Adipocyte (in vitro differentiated cells): Measurements from ENCODE around the gene RAB3C.

Experiments
- DNase-seq: peaks from one replicate; pipeline ENCODE4 v3.0.0-alpha.2; 2015; ENCODE audit warnings: low read depth
- H3K27me3 ChIP-seq: replicated peaks from 2 replicates; pipeline ENCODE4 v1.7.0; 2013; ENCODE audit warnings: mild to moderate bottlenecking, low read length, moderate library complexity; ENCODE audit not compliant: control insufficient read depth, insufficient read depth
- H3K36me3 ChIP-seq: 2 replicates; pipeline ENCODE4 v1.7.0; 2013; ENCODE audit warnings: low read length, mild to moderate bottlenecking, moderate library complexity; ENCODE audit not compliant: control insufficient read depth, insufficient read depth, severe bottlenecking
- H3K4me1 ChIP-seq: 2 replicates; pipeline ENCODE4 v1.7.0; 2013; ENCODE audit warnings: mild to moderate bottlenecking, low read length, moderate library complexity; ENCODE audit not compliant: control insufficient read depth, insufficient read depth
- H3K4me3 ChIP-seq: 2 replicates; pipeline ENCODE4 v1.7.0; 2013; ENCODE audit warnings: mild to moderate bottlenecking, low read length, moderate library complexity
- H3K9ac ChIP-seq: 2 replicates; pipeline ENCODE4 v1.7.0; 2013; ENCODE audit warnings: mild to moderate bottlenecking, low read length, moderate library complexity
- H3K9me3 ChIP-seq: 2 replicates; pipeline ENCODE4 v1.7.0; 2013; ENCODE audit warnings: mild to moderate bottlenecking, low read length, moderate library complexity; ENCODE audit not compliant: control insufficient read depth

The RAB3C gene

DNA sequence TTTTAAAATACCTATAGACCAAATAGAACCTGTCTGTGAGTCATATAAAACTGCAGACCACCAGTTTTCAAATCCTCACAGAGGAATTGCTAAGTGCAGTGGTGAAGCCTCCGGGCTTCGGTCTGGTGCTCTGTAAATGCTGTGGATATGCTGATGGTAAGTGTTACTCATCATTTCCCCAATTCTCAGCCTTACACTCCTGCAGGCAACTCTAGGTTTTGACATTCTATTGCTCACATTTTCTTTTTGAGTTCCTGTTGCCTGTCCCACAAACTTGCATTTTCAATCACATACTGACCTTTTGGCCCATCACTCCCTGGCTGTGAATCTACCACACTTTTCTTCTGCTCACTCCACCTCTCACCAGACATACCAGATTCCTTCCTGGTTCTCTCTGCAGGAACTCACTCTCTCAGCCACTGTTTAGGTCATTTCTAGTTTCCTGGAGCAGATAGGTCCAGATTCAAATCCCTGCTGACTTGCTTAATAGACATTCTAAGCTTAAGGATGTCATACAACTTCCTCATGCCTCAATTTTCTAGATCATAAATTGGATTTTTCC, 192.9 kb downstream of the RAB3C start:
- no peaks in the 10 kb centered on the region for H3K36me3 ChIP-seq
- no peak overlapping the region for H3K4me3 ChIP-seq
- H3K9me3 ChIP-seq = no peaks in the 10 kb centered on the region
- no peak for DNase-seq
- no peak overlapping the region for H3K9ac ChIP-seq
- H3K27me3 ChIP-seq = peaks cover 17% of the 10 kb centered on the region
- H3K4me1 ChIP-seq = no peaks in the 10 kb centered on the region

DNA sequence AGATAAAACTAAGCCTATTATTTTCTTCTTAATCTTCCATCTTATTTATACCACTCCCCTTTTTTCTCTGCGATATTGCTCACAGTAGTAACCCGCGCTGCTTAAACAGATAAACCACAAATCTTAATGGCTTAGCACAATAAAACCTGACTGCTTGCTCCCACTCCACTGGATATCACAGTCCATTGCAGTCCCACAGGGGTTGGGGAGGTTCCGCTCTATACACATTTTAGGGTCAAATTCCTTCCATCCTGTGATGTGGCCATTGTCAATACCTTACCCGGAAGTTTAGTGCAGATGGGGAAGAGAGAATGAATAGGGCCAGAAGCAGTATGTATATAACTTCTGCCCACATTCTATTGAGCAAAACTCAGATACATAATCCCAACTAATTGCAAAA, 193.7 kb downstream of the RAB3C start:
- no peak overlapping the region for H3K9ac ChIP-seq
- H3K36me3 ChIP-seq = no peaks in the 10 kb centered on the region
- H3K9me3 ChIP-seq = no peaks in the 10 kb centered on the region
- no peak overlapping the region for H3K4me3 ChIP-seq
- H3K4me1 ChIP-seq = no peaks in the 10 kb centered on the region
- no peak for DNase-seq
- H3K27me3 ChIP-seq = peaks cover 17% of the 10 kb centered on the region

GRCh38 chr5:58778888-58779287, 196.0 kb downstream of the RAB3C start:
- H3K9me3 ChIP-seq = no peaks in the 10 kb centered on the region
- no peak overlapping the region for H3K9ac ChIP-seq
- DNase-seq = no peak
- H3K27me3 ChIP-seq = peaks cover 3% of the 10 kb centered on the region
- no peaks in the 10 kb centered on the region for H3K4me1 ChIP-seq
- H3K4me3 ChIP-seq = no peak overlapping the region
- no peaks in the 10 kb centered on the region for H3K36me3 ChIP-seq

DNA sequence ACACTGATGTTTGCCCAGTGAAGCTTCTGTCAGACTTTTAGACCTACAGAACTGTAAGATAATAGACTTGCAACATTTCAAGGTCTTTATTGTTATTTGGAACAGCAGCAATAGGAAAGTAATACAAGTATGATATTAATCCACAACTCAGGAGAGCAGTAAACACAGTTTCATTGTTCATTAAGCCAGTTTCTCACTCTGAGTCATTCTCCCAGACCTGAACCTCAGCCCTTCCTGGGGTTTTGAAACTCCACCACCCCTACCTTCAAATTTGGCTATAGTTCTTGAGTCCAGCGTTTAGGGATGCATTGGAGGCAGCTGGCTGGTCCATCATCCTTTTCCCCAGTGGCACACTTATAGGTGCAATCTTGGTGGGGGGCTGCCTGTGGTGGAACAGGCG, 203.2 kb downstream of the RAB3C start:
- Histone ChIP-seq H3K4me1 (no peaks in the 10 kb centered on the region), H3K4me3 (no peak overlapping the region), H3K27me3 (no peaks in the 10 kb centered on the region), H3K9me3 (peaks cover 16% of the 10 kb centered on the region), H3K9ac (no peak overlapping the region), H3K36me3 (no peaks in the 10 kb centered on the region)
- no peak for DNase-seq

DNA sequence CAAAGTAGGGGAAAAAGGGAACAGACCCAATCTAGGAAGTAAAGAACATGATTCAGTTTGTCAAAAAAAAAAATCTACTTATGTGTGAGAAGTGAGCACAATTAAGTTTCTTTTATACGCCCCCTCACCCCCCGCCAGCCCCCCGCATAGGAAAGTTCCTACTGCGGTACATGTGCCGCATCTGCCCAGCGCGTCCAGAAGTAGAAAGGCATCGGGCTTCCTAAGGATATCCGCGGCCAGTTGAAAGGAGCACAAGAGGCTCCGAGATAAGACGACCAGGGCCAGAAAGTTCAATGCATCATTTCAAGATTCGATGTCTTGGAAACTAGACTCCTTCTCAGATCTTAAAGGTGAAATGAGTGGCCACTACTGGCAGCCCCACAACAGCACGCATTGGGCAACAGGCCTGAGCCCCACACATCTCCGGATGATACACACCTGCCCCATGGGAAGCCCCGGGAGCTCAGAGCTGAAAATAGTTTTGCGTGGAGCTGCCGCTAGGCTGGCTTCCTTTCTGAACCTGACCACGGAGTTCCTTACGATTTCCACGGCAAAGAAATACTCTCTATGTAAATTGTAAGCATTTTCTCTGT, 203.9 kb downstream of the RAB3C start:
- no peak overlapping the region for H3K9ac ChIP-seq
- DNase-seq = no peak

DNA sequence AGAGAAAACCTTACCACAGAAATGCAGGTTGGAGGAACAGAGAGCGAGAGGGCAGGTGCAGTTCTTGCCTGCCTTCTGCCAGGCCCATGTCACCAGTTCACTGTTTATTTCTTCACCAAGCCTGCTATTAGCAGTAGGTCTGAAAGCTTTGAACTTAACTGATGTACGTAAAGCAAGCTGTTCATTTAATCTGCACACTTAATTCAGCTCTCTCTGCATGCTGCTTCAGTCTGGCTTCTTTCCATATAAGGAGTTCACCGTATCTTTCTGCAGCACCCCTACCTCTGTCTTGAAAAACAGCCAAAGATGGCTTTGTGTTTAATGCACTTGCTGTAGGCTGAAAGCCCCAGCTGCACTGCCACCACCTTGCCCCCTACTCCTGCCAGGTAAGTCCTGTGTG, 205.1 kb downstream of the RAB3C start:
- Histone ChIP-seq H3K27me3 (no peaks in the 10 kb centered on the region), H3K4me1 (no peaks in the 10 kb centered on the region)

More for the DNA sequence above, 203.9 kb downstream of the RAB3C start:
- H3K27me3 ChIP-seq = no peaks in the 10 kb centered on the region
- peaks cover 16% of the 10 kb centered on the region for H3K9me3 ChIP-seq
- no peaks in the 10 kb centered on the region for H3K36me3 ChIP-seq
- H3K4me1 ChIP-seq = no peaks in the 10 kb centered on the region
- H3K4me3 ChIP-seq = no peak overlapping the region

DNA sequence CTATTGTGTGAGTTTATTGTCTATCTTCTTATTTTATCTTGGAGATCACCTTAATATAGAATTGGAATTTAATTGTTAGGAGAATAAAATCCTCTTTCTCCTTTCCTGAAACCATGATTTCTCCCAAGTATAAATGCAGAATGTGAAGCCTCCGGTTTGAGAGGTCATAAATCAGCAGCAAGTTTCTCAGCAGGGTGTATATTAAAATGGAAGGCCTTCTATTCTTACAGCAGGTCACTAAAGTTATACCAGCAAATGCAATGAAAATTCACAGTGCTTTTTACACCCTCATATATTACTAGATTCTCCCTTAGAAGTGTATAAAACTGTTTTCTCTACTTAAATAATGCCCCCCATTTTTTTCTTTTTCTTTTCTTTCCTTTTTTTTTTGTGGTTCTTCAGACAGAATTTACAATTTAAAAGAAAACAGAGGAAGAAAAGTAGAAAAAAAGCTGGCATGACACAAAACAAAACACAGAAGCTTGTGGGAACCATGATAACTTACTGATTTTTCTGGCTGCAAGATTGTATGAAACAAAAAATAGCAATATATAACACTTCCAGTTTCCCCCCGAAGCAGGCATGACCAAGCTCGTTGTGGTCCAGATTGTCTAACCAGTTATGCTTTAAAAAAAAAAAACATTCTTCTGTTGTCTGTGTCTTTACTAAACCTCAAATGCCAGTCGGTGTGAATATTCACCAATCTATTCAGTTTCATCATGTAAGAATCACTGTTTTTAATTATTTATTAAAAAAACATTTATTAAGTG, 211.2 kb downstream of the RAB3C start:
- DNase-seq = no peak

More for the DNA sequence above, 205.1 kb downstream of the RAB3C start:
- H3K36me3 ChIP-seq = no peaks in the 10 kb centered on the region
- H3K4me3 ChIP-seq = no peak overlapping the region
- peaks cover 16% of the 10 kb centered on the region for H3K9me3 ChIP-seq
- no peak for DNase-seq
- no peak overlapping the region for H3K9ac ChIP-seq

DNA sequence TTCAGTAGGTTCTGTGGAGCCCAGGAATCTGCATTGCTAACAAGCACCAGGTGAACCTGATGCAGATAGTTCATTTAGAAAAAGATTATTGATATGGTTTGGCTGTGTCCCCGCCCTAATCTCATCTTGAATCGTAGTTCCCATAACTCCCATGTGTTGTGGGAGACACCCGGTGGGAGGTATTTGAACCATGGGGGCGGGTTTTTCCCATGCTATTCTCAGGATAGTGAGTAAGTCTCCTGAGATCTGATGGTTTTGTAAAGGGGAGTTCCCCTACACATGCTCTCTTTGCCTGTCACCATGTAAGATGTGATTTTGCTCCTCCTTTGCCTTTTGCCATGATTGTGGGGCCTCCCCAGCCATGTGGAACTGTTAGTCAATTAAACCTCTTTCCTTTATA, 212.0 kb downstream of the RAB3C start:
- no peak for DNase-seq
- Histone ChIP-seq H3K27me3 (no peaks in the 10 kb centered on the region), H3K9me3 (no peaks in the 10 kb centered on the region), H3K4me3 (no peak overlapping the region), H3K36me3 (no peaks in the 10 kb centered on the region), H3K9ac (no peak overlapping the region), H3K4me1 (peaks cover 12% of the 10 kb centered on the region)

More for the DNA sequence above, 211.2 kb downstream of the RAB3C start:
- Histone ChIP-seq H3K9ac (no peak overlapping the region), H3K27me3 (no peaks in the 10 kb centered on the region), H3K9me3 (no peaks in the 10 kb centered on the region), H3K4me3 (no peak overlapping the region), H3K36me3 (no peaks in the 10 kb centered on the region), H3K4me1 (peaks cover 12% of the 10 kb centered on the region)

- Histone ChIP-seq H3K36me3 (no peaks in the 10 kb centered on the region), H3K4me3 (no peak overlapping the region), H3K4me1 (peaks cover 12% of the 10 kb centered on the region), H3K9ac (no peak overlapping the region), H3K27me3 (no peaks in the 10 kb centered on the region), H3K9me3 (no peaks in the 10 kb centered on the region)
- no peak for DNase-seq
Observed at GRCh38 chr5:58795327-58795726, 212.5 kb downstream of the RAB3C start.

GRCh38 chr5:58797021-58797420, 214.1 kb downstream of the RAB3C start:
- no peaks in the 10 kb centered on the region for H3K9me3 ChIP-seq
- no peak overlapping the region for H3K9ac ChIP-seq
- peaks cover 12% of the 10 kb centered on the region for H3K4me1 ChIP-seq
- no peak overlapping the region for H3K4me3 ChIP-seq
- H3K36me3 ChIP-seq = no peaks in the 10 kb centered on the region
- DNase-seq = no peak
- no peaks in the 10 kb centered on the region for H3K27me3 ChIP-seq

- H3K36me3 ChIP-seq = no peaks in the 10 kb centered on the region
- DNase-seq = no peak
- H3K4me3 ChIP-seq = no peak overlapping the region
- peaks cover 7% of the 10 kb centered on the region for H3K27me3 ChIP-seq
- H3K9ac ChIP-seq = no peak overlapping the region
- no peaks in the 10 kb centered on the region for H3K9me3 ChIP-seq
- peaks cover 6% of the 10 kb centered on the region for H3K4me1 ChIP-seq
Observed at GRCh38 chr5:58800356-58800755, 217.5 kb downstream of the RAB3C start.
